Measurements from ENCODE around the gene EPAS1. TPM values are rescaled to one million over a fixed set of nuclear protein-coding genes. Genes with fewer than 3 reads are reported as not detected.

EPAS1 gene
- total RNA-seq, 2 donors from 2014 or later = 517 to 667 TPM

- DNase-seq (ENCODE audit: low spot score) = no peak
- ATAC-seq (ENCODE audit: insufficient number of reproducible peaks, low FRiP score, low read depth) = peak; percentile 40
- H3K27me3 ChIP-seq (replicated peaks; ENCODE audit: insufficient read depth) = no peaks in the 10 kb centered on the region
- H3K4me3 ChIP-seq = peak overlapping the region; percentile 65
- H3K9me3 ChIP-seq = no peaks in the 10 kb centered on the region
- no peaks in the 10 kb centered on the region for H3K36me3 ChIP-seq
- peak overlapping the region; percentile 88 to 91 for H3K27ac ChIP-seq
- peaks cover 67 to 95% of the 10 kb centered on the region in 2 donors for H3K4me1 ChIP-seq (ENCODE audit: control insufficient read depth in 1 of 2, low read depth in 2 of 2)
- TF ChIP-seq CTCF (IDR thresholded peaks at IDR 0.05) = no peak
These were observed 37.4 kb downstream of the EPAS1 start for GRCh38 chr2:46334389-46335271.

- Histone ChIP-seq H3K4me1 (ENCODE audit: control insufficient read depth in 1 of 2, low read depth in 2 of 2) (peaks cover 62 to 95% of the 10 kb centered on the region in 2 donors), H3K36me3 (no peaks in the 10 kb centered on the region), H3K27me3 (replicated peaks; ENCODE audit: insufficient read depth) (no peaks in the 10 kb centered on the region), H3K9me3 (no peaks in the 10 kb centered on the region), H3K27ac (peak overlapping the region; percentile 88 to 91), H3K4me3 (peak overlapping the region; percentile 65)
- no peak for TF ChIP-seq CTCF (IDR thresholded peaks at IDR 0.05)
- ATAC-seq (ENCODE audit: insufficient number of reproducible peaks, low FRiP score, low read depth) = peak; percentile 29
- DNase-seq (ENCODE audit: low spot score) = no peak
These were observed 38.4 kb downstream of the EPAS1 start for GRCh38 chr2:46335391-46336282.

GRCh38 chr2:46336283-46336959 is 39.2 kb downstream of the EPAS1 start:
- Histone ChIP-seq H3K27ac (peak overlapping the region; percentile 88 to 91), H3K36me3 (no peaks in the 10 kb centered on the region), H3K4me1 (ENCODE audit: control insufficient read depth in 1 of 2, low read depth in 2 of 2) (peaks cover 60 to 94% of the 10 kb centered on the region in 2 donors), H3K4me3 (peak overlapping the region; percentile 65), H3K27me3 (replicated peaks; ENCODE audit: insufficient read depth) (no peaks in the 10 kb centered on the region), H3K9me3 (no peaks in the 10 kb centered on the region)
- ATAC-seq (ENCODE audit: insufficient number of reproducible peaks, low FRiP score, low read depth) (no peak), DNase-seq (ENCODE audit: low spot score) (no peak)
- TF ChIP-seq CTCF (IDR thresholded peaks at IDR 0.05) = no peak

- Histone ChIP-seq H3K27ac (peak overlapping the region; percentile 88 to 91), H3K9me3 (no peaks in the 10 kb centered on the region), H3K36me3 (no peaks in the 10 kb centered on the region), H3K4me3 (no peak overlapping the region), H3K27me3 (replicated peaks; ENCODE audit: insufficient read depth) (no peaks in the 10 kb centered on the region), H3K4me1 (ENCODE audit: control insufficient read depth in 1 of 2, low read depth in 2 of 2) (peaks cover 60 to 91% of the 10 kb centered on the region in 2 donors)
- ATAC-seq (ENCODE audit: insufficient number of reproducible peaks, low FRiP score, low read depth) (no peak), DNase-seq (ENCODE audit: low spot score) (no peak)
- no peak for TF ChIP-seq CTCF (IDR thresholded peaks at IDR 0.05)
These were observed 40.2 kb downstream of the EPAS1 start for GRCh38 chr2:46337208-46337994.

All from thoracic aorta (tissue), 2 donors.